ENCODE measurements around the gene IL1RAPL1.

Gene IL1RAPL1

GRCh38 chrX:29432534-29432933, 845.3 kb downstream of the IL1RAPL1 start:
- no peak for DNase-seq (ENCODE audit: low spot score)

- DNase-seq (ENCODE audit: low spot score) = no peak
These were observed 847.7 kb downstream of the IL1RAPL1 start for GRCh38 chrX:29434939-29435338.

GRCh38 chrX:29435396-29435795, 848.1 kb downstream of the IL1RAPL1 start:
- DNase-seq (ENCODE audit: low spot score) = no peak

- no peak for DNase-seq (ENCODE audit: low spot score)
These were observed 860.6 kb downstream of the IL1RAPL1 start for GRCh38 chrX:29447867-29448266.

GRCh38 chrX:29453333-29453732, 866.1 kb downstream of the IL1RAPL1 start:
- DNase-seq (ENCODE audit: low spot score) = no peak

- no peak for DNase-seq (ENCODE audit: low spot score)
These were observed 868.5 kb downstream of the IL1RAPL1 start for GRCh38 chrX:29455702-29456101.

GRCh38 chrX:29461039-29461438, 873.8 kb downstream of the IL1RAPL1 start:
- DNase-seq (ENCODE audit: low spot score) = no peak

- no peak for DNase-seq (ENCODE audit: low spot score)
These were observed 879.2 kb downstream of the IL1RAPL1 start for GRCh38 chrX:29466456-29466855.

GRCh38 chrX:29468911-29469494, 881.8 kb downstream of the IL1RAPL1 start:
- DNase-seq (ENCODE audit: low spot score) = no peak

- no peak for DNase-seq (ENCODE audit: low spot score)
These were observed 882.8 kb downstream of the IL1RAPL1 start for GRCh38 chrX:29470030-29470429.

GRCh38 chrX:29471829-29472228, 884.6 kb downstream of the IL1RAPL1 start:
- DNase-seq (ENCODE audit: low spot score) = no peak

GRCh38 chrX:29477878-29478277, 890.6 kb downstream of the IL1RAPL1 start:
- no peak for DNase-seq (ENCODE audit: low spot score)

- DNase-seq (ENCODE audit: low spot score) = peak; percentile 59
These were observed 891.3 kb downstream of the IL1RAPL1 start for GRCh38 chrX:29478336-29479069.

GRCh38 chrX:29487214-29487613, 900.0 kb downstream of the IL1RAPL1 start:
- no peak for DNase-seq (ENCODE audit: low spot score)

- DNase-seq (ENCODE audit: low spot score) = no peak
These were observed 900.5 kb downstream of the IL1RAPL1 start for GRCh38 chrX:29487714-29488113.

GRCh38 chrX:29488919-29489318, 901.7 kb downstream of the IL1RAPL1 start:
- DNase-seq (ENCODE audit: low spot score) = no peak

- no peak for DNase-seq (ENCODE audit: low spot score)
These were observed 903.4 kb downstream of the IL1RAPL1 start for GRCh38 chrX:29490606-29491005.

- no peak for DNase-seq (ENCODE audit: low spot score)
These were observed 904.4 kb downstream of the IL1RAPL1 start for GRCh38 chrX:29491659-29492058.

- DNase-seq (ENCODE audit: low spot score) = no peak
These were observed 909.5 kb downstream of the IL1RAPL1 start for GRCh38 chrX:29496636-29497180.

- DNase-seq (ENCODE audit: low spot score) = no peak
These were observed 919.5 kb downstream of the IL1RAPL1 start for GRCh38 chrX:29506729-29507128.

- no peak for DNase-seq (ENCODE audit: low spot score)
These were observed 930.9 kb downstream of the IL1RAPL1 start for GRCh38 chrX:29518100-29518499.

- DNase-seq (ENCODE audit: low spot score) = no peak
These were observed 941.0 kb downstream of the IL1RAPL1 start for GRCh38 chrX:29528281-29528680.

GRCh38 chrX:29530501-29530900, 943.3 kb downstream of the IL1RAPL1 start:
- DNase-seq (ENCODE audit: low spot score) = no peak

- DNase-seq (ENCODE audit: low spot score) = no peak
These were observed 944.1 kb downstream of the IL1RAPL1 start for GRCh38 chrX:29531336-29531735.
